Measurements from ENCODE around the gene PNMA1. TPM values are rescaled to one million over a fixed set of nuclear protein-coding genes. Genes with fewer than 3 reads are reported as not detected.

The PNMA1 gene
- total and polyA plus RNA-seq, 2 donors (not counting 1 experiment from before 2014, with no cell fraction given) = 9.5 to 31.6 TPM

DNA sequence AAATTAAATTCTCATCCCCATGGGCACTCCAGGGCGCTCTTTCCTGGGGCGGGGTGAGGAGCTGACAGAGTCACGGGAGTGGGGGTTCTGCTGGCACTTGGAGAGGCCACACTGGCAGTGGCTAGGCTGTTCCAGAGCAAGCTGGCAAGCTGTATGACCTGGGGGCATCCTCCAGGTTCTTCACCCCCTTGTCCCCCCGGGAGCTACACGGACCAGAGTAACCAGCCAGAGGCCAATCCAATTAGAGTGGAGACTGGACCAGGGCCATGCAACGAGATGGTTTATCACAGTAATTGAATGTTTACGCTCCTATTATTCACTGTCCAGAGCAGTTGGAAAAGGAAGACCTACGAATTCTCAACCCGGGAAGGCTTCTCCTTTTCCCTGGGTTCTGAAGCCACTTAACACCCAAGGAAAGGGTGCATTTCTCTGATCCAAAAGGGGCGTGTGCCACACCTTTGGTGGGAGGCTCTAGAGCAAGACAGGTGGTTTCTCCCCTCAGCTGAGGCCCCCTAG is 43.8 kb upstream of the PNMA1 start:
- peak overlapping the region; percentile 93 for H3K4me2 ChIP-seq (replicated peaks; ENCODE audit: low read depth, low read length, poor library complexity, severe bottlenecking)
- DNase-seq (peak; percentile 14), ATAC-seq (ENCODE audit: low read depth) (no peak)
- peaks cover 0 to 10% of the 10 kb centered on the region in 2 experiments for H3K36me3 ChIP-seq (replicated peaks in 1 of 2; ENCODE audit: control extremely low read depth in 1 of 2, control insufficient read depth in 1 of 2, extremely low read depth in 1 of 2, insufficient read depth in 2 of 2, low read length in 1 of 2)
- peaks cover 59% of the 10 kb centered on the region for H4K20me1 ChIP-seq (ENCODE audit: control insufficient read depth, insufficient read depth, low read length, poor library complexity, severe bottlenecking)
- peak overlapping the region; percentile 95 for H3K9ac ChIP-seq (ENCODE audit: low read length)
- ChIA-PET CTCF (interaction anchor here (0.9 to 16.2 kb wide), 10 partner anchors 8 to 129 kb away, joined by 3 to 220 read pairs (median 22); partner anchors contain the start of genes PTGR2 and ZNF410), POLR2A (interaction anchor here (1.0 to 12.5 kb wide), 7 partner anchors 13 to 43 kb away, joined by 4 to 183 read pairs (median 14); no protein-coding TSS in a partner anchor)
- H3K4me1 ChIP-seq (ENCODE audit: control insufficient read depth in 2 of 2, insufficient read depth in 2 of 2, low read length in 2 of 2) = peaks cover 76 to 85% of the 10 kb centered on the region in 2 donors
- TF ChIP-seq, protein P1, sequence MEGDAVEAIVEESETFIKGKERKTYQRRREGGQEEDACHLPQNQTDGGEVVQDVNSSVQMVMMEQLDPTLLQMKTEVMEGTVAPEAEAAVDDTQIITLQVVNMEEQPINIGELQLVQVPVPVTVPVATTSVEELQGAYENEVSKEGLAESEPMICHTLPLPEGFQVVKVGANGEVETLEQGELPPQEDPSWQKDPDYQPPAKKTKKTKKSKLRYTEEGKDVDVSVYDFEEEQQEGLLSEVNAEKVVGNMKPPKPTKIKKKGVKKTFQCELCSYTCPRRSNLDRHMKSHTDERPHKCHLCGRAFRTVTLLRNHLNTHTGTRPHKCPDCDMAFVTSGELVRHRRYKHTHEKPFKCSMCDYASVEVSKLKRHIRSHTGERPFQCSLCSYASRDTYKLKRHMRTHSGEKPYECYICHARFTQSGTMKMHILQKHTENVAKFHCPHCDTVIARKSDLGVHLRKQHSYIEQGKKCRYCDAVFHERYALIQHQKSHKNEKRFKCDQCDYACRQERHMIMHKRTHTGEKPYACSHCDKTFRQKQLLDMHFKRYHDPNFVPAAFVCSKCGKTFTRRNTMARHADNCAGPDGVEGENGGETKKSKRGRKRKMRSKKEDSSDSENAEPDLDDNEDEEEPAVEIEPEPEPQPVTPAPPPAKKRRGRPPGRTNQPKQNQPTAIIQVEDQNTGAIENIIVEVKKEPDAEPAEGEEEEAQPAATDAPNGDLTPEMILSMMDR (IDR thresholded peaks at IDR 0.05) = no peak
- TF ChIP-seq EZH2 (IDR thresholded peaks at IDR 0.05; ENCODE audit: borderline replicate concordance, insufficient read depth, low read depth, low read length, poor library complexity, severe bottlenecking) = no peak
- intact Hi-C loops (cut with micrococcal nuclease) = loop anchor here (1.0 kb wide), 2 partner anchors 28 to 93 kb away; partner anchors contain the start of gene PTGR2
- 23% methylated on average over 7 of the region's 10 CpGs for WGBS (ENCODE audit: insufficient coverage)
- peak overlapping the region; percentile 51 for H2AFZ ChIP-seq (ENCODE audit: insufficient read depth, low read depth, low read length, poor library complexity, severe bottlenecking)
- H3K27me3 Mint-ChIP-seq = no peaks in the 10 kb centered on the region
- H3K4me1 Mint-ChIP-seq = peaks cover 87% of the 10 kb centered on the region
- no peaks in the 10 kb centered on the region for H3K27me3 ChIP-seq (replicated peaks in 1 of 4; ENCODE audit: control extremely low read depth in 1 of 4, control insufficient read depth in 3 of 4, insufficient read depth in 4 of 4, low read length in 3 of 4)
- H3K4me3 ChIP-seq (ENCODE audit: control extremely low read depth in 1 of 5, extremely low read depth in 1 of 5, insufficient read depth in 1 of 5, low read depth in 2 of 5, low read length in 4 of 5) = peak overlapping the region; percentile 59 to 90 (median 87)
- peak overlapping the region; percentile 93 for H3K4me3 Mint-ChIP-seq
- H3K27ac Mint-ChIP-seq = peak overlapping the region; percentile 94
- H3K27ac ChIP-seq (ENCODE audit: low read length in 2 of 2) = peak overlapping the region; percentile 86 to 90
- H3K9me3 ChIP-seq (ENCODE audit: control extremely low read depth in 1 of 3, control insufficient read depth in 2 of 3, insufficient read depth in 1 of 3, low read length in 2 of 3) = no peaks in the 10 kb centered on the region
- no peaks in the 10 kb centered on the region for H3K9me3 Mint-ChIP-seq (ENCODE audit: insufficient read depth)
- peaks cover 94% of the 10 kb centered on the region for H3K79me2 ChIP-seq (ENCODE audit: control insufficient read depth, insufficient read depth, low read length)

DNA sequence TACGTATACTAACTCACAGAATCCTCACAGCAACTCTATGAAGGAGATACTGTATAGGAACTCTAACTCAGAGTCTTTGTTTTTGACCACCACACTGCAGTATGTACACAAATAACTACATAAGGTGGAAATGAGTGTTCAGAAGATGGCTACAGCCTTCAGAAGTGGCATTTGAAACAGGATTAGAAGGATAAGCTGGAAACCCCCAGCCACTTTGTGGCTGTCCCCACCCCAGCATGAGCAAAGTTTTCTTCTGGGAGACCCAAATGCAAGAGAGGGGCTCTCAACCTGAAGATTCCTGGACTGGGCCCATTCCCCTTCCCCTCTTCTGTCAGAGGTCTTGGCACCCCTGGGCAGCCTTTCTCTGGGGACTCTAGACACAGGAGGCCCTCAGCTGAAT is 43.2 kb upstream of the PNMA1 start:
- no peak overlapping the region for H2AFZ ChIP-seq (ENCODE audit: insufficient read depth, low read depth, low read length, poor library complexity, severe bottlenecking)
- Mint-ChIP-seq H3K27ac (peak overlapping the region; percentile 94), H3K27me3 (no peaks in the 10 kb centered on the region), H3K4me3 (peak overlapping the region; percentile 93), H3K4me1 (peaks cover 86% of the 10 kb centered on the region), H3K9me3 (ENCODE audit: insufficient read depth) (no peaks in the 10 kb centered on the region)
- ChIA-PET CTCF (interaction anchor here (1.6 to 16.2 kb wide), 7 partner anchors 8 to 94 kb away, joined by 4 to 220 read pairs (median 27); partner anchors contain the start of gene PTGR2), POLR2A (interaction anchor here (1.6 to 12.5 kb wide), 4 partner anchors 14 to 29 kb away, joined by 4 to 183 read pairs (median 44); no protein-coding TSS in a partner anchor)
- peaks cover 94% of the 10 kb centered on the region for H3K79me2 ChIP-seq (ENCODE audit: control insufficient read depth, insufficient read depth, low read length)
- intact Hi-C loops (cut with micrococcal nuclease) = no loop called here
- DNase-seq (peak; percentile 23), ATAC-seq (ENCODE audit: low read depth) (no peak)
- peaks cover 61% of the 10 kb centered on the region for H4K20me1 ChIP-seq (ENCODE audit: control insufficient read depth, insufficient read depth, low read length, poor library complexity, severe bottlenecking)
- no peak for TF ChIP-seq EZH2 (IDR thresholded peaks at IDR 0.05; ENCODE audit: borderline replicate concordance, insufficient read depth, low read depth, low read length, poor library complexity, severe bottlenecking)
- TF ChIP-seq, protein P1 (IDR thresholded peaks at IDR 0.05) = no peak
- WGBS (ENCODE audit: insufficient coverage) = no CpG with 5 or more reads among the region's 1 CpG
- H3K4me2 ChIP-seq (replicated peaks; ENCODE audit: low read depth, low read length, poor library complexity, severe bottlenecking) = peak overlapping the region; percentile 93
- H3K9ac ChIP-seq (ENCODE audit: low read length) = peak overlapping the region; percentile 95
- peaks cover 76 to 85% of the 10 kb centered on the region in 2 donors for H3K4me1 ChIP-seq (ENCODE audit: control insufficient read depth in 2 of 2, insufficient read depth in 2 of 2, low read length in 2 of 2)
- no peaks in the 10 kb centered on the region for H3K9me3 ChIP-seq (ENCODE audit: control extremely low read depth in 1 of 3, control insufficient read depth in 2 of 3, insufficient read depth in 1 of 3, low read length in 2 of 3)
- H3K4me3 ChIP-seq (ENCODE audit: control extremely low read depth in 1 of 5, extremely low read depth in 1 of 5, insufficient read depth in 1 of 5, low read depth in 2 of 5, low read length in 4 of 5) = peak overlapping the region in 4 of 5 experiments; percentile 73 to 90 (median 88)
- H3K27ac ChIP-seq (ENCODE audit: low read length in 2 of 2) = peak overlapping the region; percentile 86 to 90
- H3K36me3 ChIP-seq (replicated peaks in 1 of 2; ENCODE audit: control extremely low read depth in 1 of 2, control insufficient read depth in 1 of 2, extremely low read depth in 1 of 2, insufficient read depth in 2 of 2, low read length in 1 of 2) = peaks cover 0 to 11% of the 10 kb centered on the region in 2 experiments
- no peaks in the 10 kb centered on the region for H3K27me3 ChIP-seq (replicated peaks in 1 of 4; ENCODE audit: control extremely low read depth in 1 of 4, control insufficient read depth in 3 of 4, insufficient read depth in 4 of 4, low read length in 3 of 4)
